ENCODE measurements around the gene HDAC7. TPM values are rescaled to one million over a fixed set of nuclear protein-coding genes. Genes with fewer than 3 reads are reported as not detected.
A peak's percentile ranks its signal among the peaks of the same experiment; 100 is the strongest.

HDAC7 gene
- total RNA-seq, 2 donors from 2014 or later, result 27.3 to 29.7 TPM

DNA sequence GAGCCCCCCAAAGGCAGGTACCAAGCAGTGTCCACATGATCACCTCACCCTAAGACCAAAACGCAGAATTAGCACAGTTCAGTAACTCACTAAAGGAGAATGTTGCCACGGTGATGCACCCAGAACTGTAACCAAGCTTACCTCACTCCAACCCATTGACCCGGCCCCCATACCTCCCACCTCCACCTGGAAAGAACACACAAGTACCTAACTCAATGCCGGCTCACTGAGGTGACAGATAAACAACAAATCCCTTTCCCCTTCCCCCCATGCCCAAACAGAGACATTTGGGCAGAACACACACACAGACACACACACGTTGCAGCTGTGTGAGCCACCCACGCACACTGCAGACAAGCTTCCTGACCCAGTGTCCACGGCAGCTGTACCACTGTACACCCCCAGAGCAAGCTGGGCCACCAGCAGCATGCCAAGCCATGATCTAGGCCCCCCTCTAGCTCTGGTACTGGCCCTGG is 62.3 kb downstream of the HDAC7 start:
- TF ChIP-seq, protein P1, sequence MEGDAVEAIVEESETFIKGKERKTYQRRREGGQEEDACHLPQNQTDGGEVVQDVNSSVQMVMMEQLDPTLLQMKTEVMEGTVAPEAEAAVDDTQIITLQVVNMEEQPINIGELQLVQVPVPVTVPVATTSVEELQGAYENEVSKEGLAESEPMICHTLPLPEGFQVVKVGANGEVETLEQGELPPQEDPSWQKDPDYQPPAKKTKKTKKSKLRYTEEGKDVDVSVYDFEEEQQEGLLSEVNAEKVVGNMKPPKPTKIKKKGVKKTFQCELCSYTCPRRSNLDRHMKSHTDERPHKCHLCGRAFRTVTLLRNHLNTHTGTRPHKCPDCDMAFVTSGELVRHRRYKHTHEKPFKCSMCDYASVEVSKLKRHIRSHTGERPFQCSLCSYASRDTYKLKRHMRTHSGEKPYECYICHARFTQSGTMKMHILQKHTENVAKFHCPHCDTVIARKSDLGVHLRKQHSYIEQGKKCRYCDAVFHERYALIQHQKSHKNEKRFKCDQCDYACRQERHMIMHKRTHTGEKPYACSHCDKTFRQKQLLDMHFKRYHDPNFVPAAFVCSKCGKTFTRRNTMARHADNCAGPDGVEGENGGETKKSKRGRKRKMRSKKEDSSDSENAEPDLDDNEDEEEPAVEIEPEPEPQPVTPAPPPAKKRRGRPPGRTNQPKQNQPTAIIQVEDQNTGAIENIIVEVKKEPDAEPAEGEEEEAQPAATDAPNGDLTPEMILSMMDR (IDR thresholded peaks at IDR 0.05), result no peak
- peaks cover 27% of the 10 kb centered on the region for H3K4me1 ChIP-seq
- no peaks in the 10 kb centered on the region for H3K27me3 ChIP-seq
- peak overlapping the region; percentile 61 for H3K4me3 ChIP-seq
- H3K36me3 ChIP-seq, result no peaks in the 10 kb centered on the region
- H3K9ac ChIP-seq (ENCODE audit: low read depth in 2 of 2, low read length in 2 of 2), result peak overlapping the region in 1 of 2 donors; percentile 81
- peak overlapping the region; percentile 54 for H3K27ac ChIP-seq
- no peaks in the 10 kb centered on the region for H3K9me3 ChIP-seq
- intact Hi-C loops (cut with DNase I), result no loop called here
- DNase-seq, result no peak

DNA sequence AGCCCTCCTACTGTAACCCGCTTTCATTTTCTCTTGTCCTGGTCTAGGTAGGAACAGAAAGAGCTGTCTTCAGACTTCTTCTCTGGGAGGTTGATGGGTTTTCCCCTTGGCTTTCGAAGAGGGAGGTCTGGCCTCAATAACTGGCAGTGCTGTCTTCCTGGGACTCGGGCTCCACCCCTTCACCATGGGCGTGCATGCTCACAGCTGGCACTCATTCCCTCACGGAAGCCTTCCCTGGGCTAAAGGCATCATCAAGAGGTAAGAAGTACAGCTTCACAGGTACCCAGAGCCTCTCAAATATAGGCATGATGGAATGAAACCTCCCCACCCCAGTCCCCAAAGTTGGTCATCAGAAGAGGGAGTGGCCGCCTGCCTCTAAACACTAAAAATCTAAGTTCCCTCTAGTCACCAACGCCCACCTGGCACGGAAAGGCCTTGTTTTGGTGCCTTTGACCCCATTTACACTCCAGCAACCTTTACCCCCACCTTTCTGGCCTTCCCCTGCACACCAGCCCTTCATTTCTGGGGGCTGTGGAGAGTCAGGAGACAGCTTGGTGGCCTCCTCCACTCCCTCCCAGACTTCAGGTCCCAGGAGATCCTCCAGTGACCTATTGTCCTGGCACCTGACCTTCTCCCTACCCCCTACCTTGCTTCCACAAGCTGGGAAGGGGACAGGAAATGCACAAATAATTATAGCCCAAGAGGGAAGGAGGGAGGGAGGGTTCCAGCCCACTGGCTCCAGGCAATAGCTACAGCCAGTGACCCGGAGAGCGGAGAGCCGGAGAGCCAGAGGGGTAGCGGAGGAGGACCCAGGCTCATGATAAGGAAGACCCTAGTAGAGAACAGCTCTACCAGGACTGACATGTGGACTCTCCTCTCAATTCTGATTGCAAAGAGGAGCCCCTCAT is 63.8 kb downstream of the HDAC7 start:
- peak; percentile 83 for DNase-seq
- TF ChIP-seq, protein P1 (IDR thresholded peaks at IDR 0.05), result no peak
- Histone ChIP-seq H3K4me3 (no peak overlapping the region), H3K9ac (ENCODE audit: low read depth in 2 of 2, low read length in 2 of 2) (peak overlapping the region in 1 of 2 donors; percentile 67), H3K27ac (peak overlapping the region; percentile 66), H3K9me3 (no peaks in the 10 kb centered on the region), H3K36me3 (no peaks in the 10 kb centered on the region), H3K27me3 (no peaks in the 10 kb centered on the region), H3K4me1 (peaks cover 27% of the 10 kb centered on the region)
- intact Hi-C loops (cut with DNase I), result no loop called here

DNA sequence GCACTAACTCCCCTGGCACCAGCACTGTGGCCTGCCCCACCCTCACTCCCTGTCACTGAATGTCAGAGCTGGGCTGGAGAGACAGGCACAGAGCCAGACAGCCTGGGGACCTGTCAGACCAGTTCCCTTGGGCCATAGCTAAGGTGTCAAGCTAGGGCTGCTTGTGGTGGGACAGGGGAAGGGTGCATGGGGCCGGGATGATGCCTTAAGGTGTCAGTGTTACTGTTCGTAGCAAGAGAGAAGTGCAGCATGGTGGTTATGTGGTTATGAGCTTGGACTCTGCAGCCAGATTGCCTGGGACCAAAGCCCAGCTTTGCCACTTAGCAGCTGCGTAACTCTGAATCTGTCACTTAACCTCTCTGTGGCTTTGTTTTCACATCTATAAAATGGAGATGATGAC is 64.8 kb downstream of the HDAC7 start:
- intact Hi-C loops (cut with DNase I), result no loop called here
- Histone ChIP-seq H3K27ac (peak overlapping the region; percentile 66), H3K36me3 (no peaks in the 10 kb centered on the region), H3K9me3 (no peaks in the 10 kb centered on the region), H3K27me3 (no peaks in the 10 kb centered on the region), H3K4me1 (peaks cover 27% of the 10 kb centered on the region), H3K4me3 (no peak overlapping the region), H3K9ac (ENCODE audit: low read depth in 2 of 2, low read length in 2 of 2) (peak overlapping the region; percentile 3 to 67)
- TF ChIP-seq, protein P1 (IDR thresholded peaks at IDR 0.05), result no peak
- peak; percentile 93 for DNase-seq

- Histone ChIP-seq H3K27ac (peak overlapping the region; percentile 66), H3K4me1 (peaks cover 27% of the 10 kb centered on the region), H3K36me3 (no peaks in the 10 kb centered on the region), H3K4me3 (no peak overlapping the region), H3K9ac (ENCODE audit: low read depth in 2 of 2, low read length in 2 of 2) (peak overlapping the region in 1 of 2 donors; percentile 67), H3K27me3 (no peaks in the 10 kb centered on the region), H3K9me3 (no peaks in the 10 kb centered on the region)
- TF ChIP-seq, protein P1 (IDR thresholded peaks at IDR 0.05), result no peak
- no peak for DNase-seq
- intact Hi-C loops (cut with DNase I), result no loop called here
Measured at GRCh38 chr12:47754126-47754525, 65.6 kb downstream of the HDAC7 start.

GRCh38 chr12:47753021-47754001 is 66.4 kb downstream of the HDAC7 start:
- intact Hi-C loops (cut with DNase I), result no loop called here
- TF ChIP-seq, protein P1 (IDR thresholded peaks at IDR 0.05), result no peak
- Histone ChIP-seq H3K9me3 (no peaks in the 10 kb centered on the region), H3K27ac (peak overlapping the region; percentile 66), H3K4me1 (peaks cover 27% of the 10 kb centered on the region), H3K4me3 (no peak overlapping the region), H3K36me3 (no peaks in the 10 kb centered on the region), H3K27me3 (no peaks in the 10 kb centered on the region), H3K9ac (ENCODE audit: low read depth in 2 of 2, low read length in 2 of 2) (peak overlapping the region in 1 of 2 donors; percentile 66)
- peak; percentile 76 for DNase-seq
